SKM-1 (cell line): Measurements from ENCODE around the gene CIITA.
"Not testable (repeated sequence)": the region's sequence is repeated elsewhere in the genome, so short reads cannot be mapped to it uniquely, and the experiment has no call there.

Experiments used
- DNase-seq: peaks from one replicate; lab custom pipeline; 2025; ENCODE audit not compliant: unreplicated experiment; lab: John Stamatoyannopoulos, UW

Gene CIITA

DNA sequence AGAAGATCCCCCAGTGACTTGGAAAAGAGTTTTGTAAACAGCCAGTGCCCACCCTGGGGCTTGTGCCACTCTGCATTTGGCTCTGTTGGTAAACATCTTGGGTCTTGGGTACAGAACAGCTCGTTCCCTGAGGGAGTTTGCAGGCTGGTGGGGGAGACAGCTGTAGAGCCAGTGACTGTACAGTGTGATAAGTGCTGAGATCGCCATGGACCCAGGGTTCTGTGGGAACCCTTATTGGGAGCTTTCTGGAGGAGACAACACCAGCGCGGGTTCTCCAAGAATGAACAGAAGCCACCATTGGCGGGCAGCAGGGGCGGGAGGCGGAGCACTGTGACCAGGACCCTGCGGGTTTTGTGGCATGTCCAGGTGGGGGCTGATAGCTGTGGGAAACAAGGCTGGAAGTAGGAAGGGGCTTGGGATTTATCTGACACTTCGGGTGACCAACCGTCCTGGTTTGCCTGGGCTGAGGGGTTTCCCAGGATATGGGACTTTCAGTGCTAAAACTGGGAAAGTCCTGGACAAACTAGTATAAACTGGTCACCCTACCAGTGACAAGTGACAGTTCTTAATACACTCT, 70.3 kb downstream of the CIITA start:
- no peak for DNase-seq

DNA sequence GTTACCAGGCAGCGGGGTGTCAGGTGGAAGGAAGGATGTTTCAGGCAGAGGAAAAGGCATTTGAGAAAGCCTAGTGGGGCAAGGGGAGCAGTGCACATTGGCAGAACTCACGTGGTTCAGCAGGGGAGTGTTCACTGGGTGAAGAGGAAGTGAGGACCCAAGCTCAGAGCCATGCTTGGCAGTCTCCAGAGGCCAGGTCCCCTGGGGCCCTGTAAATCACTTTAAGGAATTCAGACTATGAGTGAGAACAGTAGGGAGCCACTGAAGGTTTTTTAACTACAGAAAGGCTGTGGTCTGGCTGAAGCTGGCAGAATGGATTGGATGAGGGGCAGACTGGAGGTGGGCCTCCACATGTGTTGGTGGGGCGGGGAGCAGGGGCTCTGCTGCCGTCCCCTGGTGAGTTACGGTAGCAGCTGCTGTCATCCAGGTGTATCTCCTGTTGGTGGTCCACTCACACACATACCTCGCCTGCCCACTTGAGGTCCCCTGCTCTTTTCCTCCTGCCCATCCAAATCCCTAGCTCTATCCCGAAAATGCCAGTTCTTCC, 72.5 kb downstream of the CIITA start:
- peak; percentile 84 for DNase-seq

DNA sequence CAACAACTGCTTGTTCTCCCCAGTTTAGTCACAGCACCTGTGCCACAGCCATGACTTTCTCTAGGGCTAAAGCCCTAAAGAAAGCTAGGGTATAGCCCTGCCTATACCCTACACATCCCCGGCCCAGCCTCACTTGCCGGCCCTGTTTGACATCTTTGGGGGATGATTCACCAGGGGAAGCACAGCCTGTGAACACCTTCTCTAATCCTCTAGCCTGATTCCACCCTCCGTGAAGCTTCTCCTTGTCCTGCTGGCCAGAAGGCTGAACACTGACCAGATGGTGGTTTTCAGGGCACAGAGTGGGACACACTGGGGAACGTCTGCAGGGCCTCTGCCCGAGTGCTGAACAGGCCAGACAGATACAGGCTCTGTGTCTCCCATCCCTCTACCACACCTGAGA, 73.4 kb downstream of the CIITA start:
- DNase-seq, result no peak

DNA sequence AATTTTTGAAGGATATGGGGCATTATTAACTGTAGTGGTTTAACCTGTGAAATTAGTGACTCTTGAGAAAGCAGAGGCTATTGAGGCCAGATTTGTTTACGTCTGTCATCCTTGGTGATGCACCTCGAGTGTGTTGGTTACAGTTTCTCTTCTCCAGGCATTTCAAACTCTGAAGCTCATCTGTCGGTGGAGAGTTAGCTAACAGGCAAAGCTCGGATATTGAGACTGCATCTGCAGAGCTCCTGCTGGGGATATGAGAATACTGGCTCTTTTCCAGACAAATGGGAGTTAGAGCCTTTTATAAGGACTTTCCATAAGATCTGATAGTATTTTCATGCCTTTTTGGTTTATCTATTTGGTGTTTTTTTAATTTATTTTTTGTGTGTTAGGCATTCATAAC, 74.0 kb downstream of the CIITA start:
- DNase-seq, result no peak

DNA sequence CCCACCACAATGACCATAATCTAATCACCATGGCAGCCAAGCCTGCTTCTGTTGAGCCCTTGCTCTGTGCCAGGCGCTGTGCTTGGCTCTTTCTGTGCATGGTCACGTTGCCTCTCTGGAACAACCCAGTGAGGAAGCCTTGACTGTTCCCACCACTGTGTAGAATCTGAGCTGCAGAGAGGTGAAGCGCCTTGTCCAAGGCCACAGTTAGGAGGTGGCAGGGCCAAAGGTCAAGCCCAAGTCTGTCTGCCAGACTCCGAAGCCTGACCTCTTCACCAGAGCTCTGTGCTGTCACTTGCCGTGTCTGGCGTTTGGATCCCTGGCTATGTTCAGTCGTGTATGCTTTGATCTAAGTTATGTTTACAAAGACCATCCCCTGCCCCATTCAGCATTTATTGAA, 77.9 kb downstream of the CIITA start:
- no peak for DNase-seq

DNA sequence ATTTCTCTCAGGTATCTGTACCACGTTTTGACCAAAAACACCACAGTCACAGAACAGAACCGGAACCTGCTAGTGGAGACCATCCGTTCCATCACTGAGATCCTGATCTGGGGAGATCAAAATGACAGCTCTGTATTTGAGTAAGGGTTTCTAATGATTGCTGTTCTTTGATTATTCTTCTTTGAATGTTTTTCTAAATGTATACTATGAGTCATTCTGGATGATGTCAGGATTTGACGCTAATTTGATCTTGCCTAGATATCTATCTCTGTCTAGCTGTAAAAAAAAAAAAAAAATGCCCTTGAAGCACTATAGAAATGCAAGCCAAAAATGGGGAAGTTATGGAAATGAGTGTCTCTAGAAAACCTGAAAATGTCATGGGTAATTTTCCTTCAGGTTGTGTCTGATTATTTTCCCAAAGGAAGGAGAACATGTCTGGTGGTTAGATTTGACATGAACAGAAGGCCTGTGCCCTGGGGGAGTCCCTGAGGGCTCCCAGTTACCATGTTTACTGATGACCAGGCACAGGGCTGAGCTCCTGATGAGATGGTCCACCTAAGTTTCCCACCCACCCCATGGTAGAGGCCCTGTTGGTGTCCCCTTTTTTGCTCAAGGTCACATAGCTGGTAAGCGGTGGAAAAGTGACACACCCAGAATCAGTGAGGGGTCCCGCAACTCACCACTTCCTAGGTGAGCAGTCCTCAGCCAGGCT, 80.9 kb downstream of the CIITA start:
- DNase-seq, result no peak

DNA sequence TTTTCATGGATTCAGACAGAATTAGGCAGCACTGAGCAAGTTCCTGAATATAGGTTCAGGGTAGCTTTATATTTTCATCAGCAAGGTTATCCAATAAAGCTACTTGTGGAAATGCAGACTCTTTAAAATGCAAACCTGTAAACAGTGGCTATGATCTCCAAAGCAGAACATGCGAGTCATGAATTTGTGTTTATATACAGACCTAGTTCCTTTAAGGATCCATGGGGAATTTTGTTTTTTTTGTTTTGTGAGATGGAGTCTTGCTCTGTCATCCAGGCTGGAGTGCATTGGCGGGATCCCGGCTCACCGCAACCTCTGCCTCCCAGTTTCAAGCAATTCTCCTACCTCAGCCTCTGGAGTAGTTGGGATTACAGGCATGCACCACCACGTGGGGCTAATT, 82.2 kb downstream of the CIITA start:
- DNase-seq, result no peak

DNA sequence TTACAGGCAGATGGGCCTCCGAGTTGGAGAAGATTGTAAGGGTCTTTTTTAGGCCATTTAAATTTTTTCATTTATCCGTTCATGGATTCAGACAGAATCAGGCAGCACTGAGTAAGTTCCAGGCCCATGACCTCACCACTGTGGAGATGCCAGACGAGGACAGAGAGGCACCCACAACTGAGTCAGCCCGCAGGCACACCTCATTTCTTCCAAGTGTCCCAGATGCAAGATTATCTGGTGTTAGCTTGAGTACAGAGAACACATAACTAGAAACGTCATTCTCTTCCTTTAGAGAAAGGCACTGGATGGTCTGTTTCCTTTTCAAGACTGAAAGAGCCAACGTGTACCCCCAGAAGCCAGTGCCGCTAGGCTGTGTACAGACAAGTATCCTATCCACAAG, 84.2 kb downstream of the CIITA start:
- no peak for DNase-seq

DNA sequence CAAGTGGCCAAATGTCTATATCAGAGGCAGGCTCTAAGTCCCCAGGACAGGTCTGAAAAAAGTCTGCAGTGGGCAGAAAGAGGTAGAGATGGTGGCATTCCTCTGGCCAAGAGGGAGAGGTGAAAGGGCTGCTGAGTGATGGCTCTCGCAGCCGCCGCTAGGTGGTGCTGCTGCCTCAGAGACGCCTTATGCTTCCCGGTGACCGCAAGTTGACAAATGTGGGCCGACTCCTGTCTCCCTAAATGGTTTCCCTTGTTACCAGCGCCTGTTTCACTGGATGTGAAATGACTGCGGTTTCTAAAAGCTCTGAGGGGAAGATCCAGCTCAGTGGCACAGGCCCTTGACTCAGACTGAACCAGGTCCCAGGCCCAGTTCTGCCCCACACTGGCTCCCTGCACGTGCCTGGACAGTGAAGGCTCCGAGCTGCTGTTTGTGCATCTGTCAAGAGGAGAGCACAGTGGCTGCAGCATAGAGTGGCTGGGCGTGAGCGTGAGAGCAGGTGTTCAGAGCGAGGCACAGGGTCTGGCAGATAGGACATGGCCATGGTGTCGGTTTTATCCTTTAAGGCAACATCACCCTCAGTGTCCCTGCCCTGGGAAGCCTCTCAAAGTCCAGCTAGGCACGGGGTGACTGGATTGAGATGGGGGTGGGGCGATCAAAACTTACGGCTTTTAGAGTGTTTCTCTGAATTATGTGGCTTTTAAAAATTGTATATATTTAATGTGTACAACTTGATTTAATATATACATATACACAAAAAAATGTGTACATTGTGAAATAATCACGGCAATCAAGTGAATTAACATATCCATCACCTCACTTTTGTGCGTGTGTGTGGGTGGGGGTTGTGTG, 87.3 kb downstream of the CIITA start:
- peak; percentile 74 for DNase-seq

DNA sequence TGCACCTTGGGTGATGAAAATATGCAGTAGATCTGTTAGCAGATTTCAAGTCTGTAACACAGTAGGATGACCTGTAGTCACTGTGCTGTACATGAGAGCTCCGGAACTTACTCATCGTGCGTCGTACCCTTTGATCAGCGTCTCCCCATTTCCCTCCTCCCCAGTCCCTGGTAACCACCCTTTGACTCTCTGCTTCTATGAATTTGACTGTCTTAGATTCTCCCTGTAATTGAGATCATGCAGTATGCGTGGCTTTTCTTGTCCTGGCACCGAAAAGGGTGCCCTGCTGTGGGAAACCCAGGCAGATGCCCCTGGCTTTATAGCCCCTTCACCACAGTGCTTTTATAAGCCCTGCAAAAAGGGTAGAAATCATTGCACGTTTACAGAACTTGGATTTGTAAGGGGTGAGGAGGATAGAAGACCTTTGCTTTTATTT, 87.9 kb downstream of the CIITA start:
- no peak for DNase-seq

DNA sequence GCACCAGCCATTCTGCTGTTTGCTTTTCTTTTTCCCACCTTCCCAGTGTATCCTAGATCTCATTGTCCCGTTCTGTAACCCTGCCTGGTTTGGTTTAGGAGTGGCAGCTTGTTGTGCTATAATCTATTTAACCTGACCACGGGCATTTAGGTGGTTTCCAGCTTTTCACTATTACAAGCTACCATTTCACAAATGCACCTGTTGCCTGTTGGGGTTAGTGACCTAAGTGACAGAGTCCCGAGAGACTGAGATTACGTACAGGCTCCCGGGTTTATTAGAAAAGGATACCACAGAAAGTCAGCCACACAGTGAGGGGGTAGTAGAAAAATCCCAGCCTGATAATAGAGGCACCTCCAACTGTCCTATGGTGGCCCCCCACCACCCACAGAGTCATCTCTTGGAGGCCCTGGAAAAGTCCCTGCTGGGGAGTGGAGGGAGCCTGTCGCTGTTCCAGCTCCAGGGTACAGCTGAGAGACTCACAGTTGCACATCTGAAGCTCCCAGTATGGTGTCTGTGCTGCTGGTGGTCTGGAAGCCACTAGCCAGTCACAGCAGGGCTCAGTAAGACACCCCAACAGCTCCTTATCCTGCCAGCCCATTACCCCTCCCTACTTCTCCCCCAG, 88.5 kb downstream of the CIITA start:
- no peak for DNase-seq

DNA sequence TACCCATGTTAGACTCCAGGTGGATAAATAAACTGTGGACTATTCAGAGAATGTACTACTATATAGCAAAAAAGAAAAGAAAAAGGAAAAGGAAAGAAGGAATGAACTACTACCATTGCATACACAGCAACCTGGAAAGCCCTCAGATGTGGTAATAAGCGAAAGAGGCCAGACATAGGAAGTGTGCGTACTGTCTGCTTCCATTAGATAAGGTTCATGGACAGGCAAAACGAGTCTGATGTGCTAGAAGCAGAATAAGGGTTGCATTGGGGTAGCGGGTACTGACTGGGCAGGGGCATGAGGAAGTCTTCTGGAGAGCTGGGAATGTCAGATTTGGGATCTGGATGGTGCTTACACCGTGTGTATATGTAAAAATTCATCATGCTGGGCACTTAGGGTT, 89.1 kb downstream of the CIITA start:
- DNase-seq, result no peak

DNA sequence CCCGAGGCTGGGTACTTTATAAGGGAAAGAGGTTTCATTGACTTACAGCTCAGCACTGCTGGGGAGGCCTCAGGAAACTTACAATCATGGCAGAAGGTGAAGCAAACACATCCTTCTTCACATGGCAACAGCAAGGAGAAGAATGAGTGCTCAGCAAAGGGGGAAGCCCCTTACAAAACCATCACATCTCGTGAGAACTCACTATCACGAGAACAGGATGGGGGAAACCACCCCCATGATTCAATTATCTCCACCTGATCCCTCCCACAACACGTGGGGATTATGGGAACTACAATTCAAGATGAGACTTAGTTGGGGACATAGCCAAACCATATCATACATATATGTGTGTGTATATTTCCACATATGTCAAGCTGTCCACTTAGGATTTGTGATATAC, 89.6 kb downstream of the CIITA start:
- DNase-seq, result not testable (repeated sequence)

DNA sequence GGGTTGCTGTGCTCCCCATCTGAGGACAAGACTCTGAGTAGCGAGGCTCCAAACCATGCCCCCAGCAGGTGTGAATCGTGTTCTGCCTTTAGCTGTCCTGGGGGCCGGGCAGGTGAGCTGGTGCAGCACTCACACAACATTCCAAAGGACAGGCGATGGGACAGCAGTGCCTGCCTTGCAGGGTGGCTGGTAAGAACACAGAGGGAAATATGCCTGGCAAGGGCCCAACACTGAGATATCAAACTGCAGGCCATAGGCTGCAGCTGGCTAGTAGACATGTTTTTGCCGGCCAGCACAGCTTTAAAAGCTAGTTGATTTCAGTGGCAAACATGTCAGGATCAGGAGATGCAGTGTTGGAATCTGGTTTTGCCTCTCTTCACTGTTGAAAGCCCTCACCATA, 91.0 kb downstream of the CIITA start:
- DNase-seq, result no peak

DNA sequence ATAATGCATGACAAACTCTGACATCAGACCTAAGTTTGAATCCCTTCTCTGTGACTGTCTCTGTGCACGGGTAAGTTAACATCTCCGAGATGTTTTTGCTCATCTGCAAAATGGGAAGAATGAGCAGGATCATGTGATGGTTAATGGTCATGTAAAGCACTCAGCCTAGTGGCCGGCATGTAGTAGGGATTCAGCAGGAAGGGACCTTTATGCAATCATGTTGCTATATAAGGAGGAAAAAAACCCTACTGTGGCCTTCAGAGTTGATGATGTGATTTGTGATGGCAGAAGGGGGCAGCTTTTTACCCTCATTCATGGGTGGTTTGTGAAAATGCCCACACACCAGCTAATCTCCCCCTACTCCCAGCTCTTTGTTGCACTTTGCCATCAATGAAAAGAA, 91.5 kb downstream of the CIITA start:
- DNase-seq, result no peak

DNA sequence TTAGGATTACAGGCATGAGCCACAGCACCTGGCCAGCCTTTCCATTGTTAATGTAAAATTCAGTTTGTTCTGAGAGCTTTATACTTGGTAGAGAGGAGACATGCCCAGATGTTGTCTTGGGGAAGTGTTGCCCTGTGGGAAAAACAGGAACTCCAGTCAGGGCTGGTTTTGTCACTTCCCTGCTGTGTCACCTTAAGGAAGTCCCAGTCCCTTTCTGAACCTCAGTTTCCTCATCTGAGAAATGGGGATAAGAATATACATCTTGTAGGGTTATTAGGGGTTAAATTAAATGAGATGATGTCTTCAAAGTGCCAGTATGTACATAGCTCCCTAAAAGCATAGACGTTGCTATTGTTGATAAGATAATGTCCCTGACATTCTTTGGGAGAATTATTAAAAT, 92.6 kb downstream of the CIITA start:
- no peak for DNase-seq

DNA sequence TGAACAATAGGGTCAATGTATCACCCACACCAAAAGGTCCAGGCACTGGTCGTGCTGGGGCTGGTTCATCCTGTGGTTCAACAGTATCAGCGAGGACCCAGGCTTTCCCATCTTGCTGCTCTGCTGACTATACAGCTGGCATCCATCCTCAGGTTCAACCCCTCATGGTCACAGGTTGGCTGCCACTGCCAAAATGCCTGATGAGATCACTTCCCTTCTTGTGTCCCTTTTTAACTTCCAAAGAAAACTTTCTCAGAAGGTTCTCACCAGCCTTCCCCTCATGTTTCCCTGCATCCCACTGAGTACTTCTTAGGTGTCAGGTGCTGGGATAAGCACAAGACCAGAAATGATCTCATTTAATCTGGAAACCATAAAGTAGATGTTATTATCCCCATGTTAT, 93.1 kb downstream of the CIITA start:
- no peak for DNase-seq

DNA sequence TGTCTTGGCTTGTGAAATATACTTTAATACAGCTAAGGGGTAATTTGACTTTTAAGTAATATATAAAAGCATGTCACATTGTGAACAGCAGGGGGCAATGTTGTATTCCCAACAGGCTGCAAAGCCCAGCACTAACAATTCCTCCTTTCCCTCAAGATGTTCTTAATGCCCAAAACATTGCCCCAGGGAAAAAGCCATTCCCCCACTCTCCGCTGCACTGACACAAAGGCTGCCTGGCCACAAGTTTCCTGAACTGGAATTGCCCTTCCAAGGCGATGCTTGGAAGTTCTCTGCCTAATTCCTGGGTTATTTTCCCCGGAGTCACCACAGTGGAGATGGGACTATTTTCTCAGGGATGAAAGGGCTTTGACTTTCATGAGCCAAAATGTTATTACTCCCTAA, 94.6 kb downstream of the CIITA start:
- peak; percentile 34 for DNase-seq

DNA sequence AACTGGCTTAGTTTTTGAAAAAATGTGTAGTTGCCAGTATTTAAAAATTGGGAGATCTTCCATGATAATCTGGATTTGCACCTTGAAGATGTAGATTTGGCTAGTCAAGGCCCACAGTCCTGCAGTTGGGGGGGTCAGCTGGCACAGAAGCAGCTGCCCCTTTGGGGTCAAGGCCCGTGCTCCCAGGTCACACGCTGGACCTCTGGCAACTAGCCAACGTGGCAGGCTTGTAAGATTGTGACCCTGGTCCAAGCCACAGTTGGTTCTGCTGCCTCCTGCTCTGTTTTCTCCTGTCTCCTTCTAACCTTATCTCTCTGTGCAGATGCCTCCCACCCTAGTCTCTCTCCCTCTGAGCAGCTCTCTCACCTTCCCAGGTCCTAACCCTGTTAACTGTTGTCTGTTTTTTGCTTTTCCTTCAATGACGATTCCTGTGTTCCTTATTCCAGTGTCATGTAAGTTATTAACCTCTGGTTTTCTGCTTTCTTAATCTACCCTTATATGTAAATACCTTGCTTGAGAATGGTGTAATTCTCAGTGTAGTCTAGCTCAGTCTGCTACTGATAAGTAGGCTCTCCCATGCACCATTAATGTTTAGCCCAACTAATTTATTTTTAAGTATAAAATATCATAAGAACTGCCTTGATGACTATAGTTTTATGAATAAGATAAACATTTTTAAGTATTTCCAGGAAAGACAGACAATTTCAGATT, 95.3 kb downstream of the CIITA start:
- DNase-seq, result no peak

DNA sequence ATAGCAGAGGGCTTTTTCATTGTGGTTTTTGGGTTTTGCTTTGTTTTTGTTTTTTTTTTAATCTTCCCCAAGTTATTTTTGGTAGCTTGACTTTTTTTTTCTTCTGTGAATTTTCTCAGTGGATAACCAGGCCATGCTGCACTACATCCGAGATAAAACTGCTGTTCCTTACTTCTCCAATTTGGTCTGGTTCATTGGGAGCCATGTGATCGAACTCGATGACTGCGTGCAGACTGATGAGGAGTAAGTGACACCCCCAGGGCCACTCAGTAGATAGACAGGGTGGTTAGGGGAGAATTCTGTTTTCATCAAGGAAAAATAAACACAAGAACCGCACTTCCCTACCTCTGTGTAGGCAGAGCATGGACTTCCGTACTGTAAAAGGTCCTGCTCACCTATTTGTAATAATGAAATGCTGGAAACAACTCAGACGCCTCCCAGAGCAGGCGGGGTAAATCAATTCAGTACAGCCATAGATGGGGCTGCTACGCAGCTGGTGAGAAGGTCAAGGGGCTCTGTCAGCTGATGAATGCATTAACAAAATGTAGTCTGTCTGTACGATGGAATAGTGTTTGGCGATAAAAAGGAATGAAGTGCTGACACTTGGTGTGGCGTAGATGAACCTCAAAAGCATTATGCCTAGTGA, 95.9 kb downstream of the CIITA start:
- no peak for DNase-seq
